Measurements from ENCODE around the gene PRKCZ.

- TF ChIP-seq, protein P1, sequence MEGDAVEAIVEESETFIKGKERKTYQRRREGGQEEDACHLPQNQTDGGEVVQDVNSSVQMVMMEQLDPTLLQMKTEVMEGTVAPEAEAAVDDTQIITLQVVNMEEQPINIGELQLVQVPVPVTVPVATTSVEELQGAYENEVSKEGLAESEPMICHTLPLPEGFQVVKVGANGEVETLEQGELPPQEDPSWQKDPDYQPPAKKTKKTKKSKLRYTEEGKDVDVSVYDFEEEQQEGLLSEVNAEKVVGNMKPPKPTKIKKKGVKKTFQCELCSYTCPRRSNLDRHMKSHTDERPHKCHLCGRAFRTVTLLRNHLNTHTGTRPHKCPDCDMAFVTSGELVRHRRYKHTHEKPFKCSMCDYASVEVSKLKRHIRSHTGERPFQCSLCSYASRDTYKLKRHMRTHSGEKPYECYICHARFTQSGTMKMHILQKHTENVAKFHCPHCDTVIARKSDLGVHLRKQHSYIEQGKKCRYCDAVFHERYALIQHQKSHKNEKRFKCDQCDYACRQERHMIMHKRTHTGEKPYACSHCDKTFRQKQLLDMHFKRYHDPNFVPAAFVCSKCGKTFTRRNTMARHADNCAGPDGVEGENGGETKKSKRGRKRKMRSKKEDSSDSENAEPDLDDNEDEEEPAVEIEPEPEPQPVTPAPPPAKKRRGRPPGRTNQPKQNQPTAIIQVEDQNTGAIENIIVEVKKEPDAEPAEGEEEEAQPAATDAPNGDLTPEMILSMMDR (conservative IDR thresholded peaks at IDR 0.05; ENCODE audit: low read depth, low read length): no peak
- no peak for TF ChIP-seq EZH2 (IDR thresholded peaks at IDR 0.05; ENCODE audit: borderline replicate concordance, low read depth, low read length, poor library complexity, severe bottlenecking)
These were observed 150.9 kb downstream of the PRKCZ start for GRCh38 chr1:2201062-2201461.
